H9 (cell line): ENCODE results near the gene UBQLN4. TPM values are rescaled to one million over a fixed set of nuclear protein-coding genes. Genes with fewer than 3 reads are reported as not detected.
A peak's percentile ranks its signal among the peaks of the same experiment; 100 is the strongest.
"Not testable (repeated sequence)": the region's sequence is repeated elsewhere in the genome, so short reads cannot be mapped to it uniquely, and the experiment has no call there.

ENCODE experiments used
- DNase-seq: peaks from one replicate; pipeline ENCODE4 v3.0.0-alpha.2; 2017
- H2AFZ ChIP-seq: one replicate; pipeline ENCODE4 v1.6.1; 2013; ENCODE audit warnings: mild to moderate bottlenecking, low read length, control low read depth, moderate library complexity
- H2AK5ac ChIP-seq: 2 replicates; pipeline ENCODE4 v1.6.1; 2013; ENCODE audit warnings: low read length, control low read depth, mixed read lengths; ENCODE audit not compliant: insufficient read length
- H2BK120ac ChIP-seq: one replicate; pipeline ENCODE4 v1.6.1; 2013; ENCODE audit warnings: low read depth, mild to moderate bottlenecking, low read length, control low read depth, inconsistent platforms; ENCODE audit not compliant: poor library complexity, severe bottlenecking
- H2BK12ac ChIP-seq: 2 replicates; pipeline ENCODE4 v1.6.1; 2013; ENCODE audit warnings: low read length, control low read depth, mixed read lengths, low read depth; ENCODE audit not compliant: insufficient read length
- H2BK15ac ChIP-seq: 2 replicates; pipeline ENCODE4 v1.6.1; 2013; ENCODE audit warnings: low read depth, low read length, control low read depth
- H2BK20ac ChIP-seq: one replicate; pipeline ENCODE4 v1.6.1; 2013; ENCODE audit warnings: low read depth, mild to moderate bottlenecking, low read length, control low read depth, inconsistent platforms; ENCODE audit not compliant: poor library complexity, severe bottlenecking
- H2BK5ac ChIP-seq: 2 replicates; pipeline ENCODE4 v1.6.1; 2013; ENCODE audit warnings: low read length, control low read depth, mixed read lengths; ENCODE audit not compliant: insufficient read length
- H3K14ac ChIP-seq: 2 replicates; pipeline ENCODE4 v1.6.1; 2013; ENCODE audit warnings: low read length, control low read depth; ENCODE audit not compliant: insufficient read depth
- H3K18ac ChIP-seq: 2 replicates; pipeline ENCODE4 v1.6.1; 2013; ENCODE audit warnings: low read depth, mild to moderate bottlenecking, mixed read lengths, low read length, control low read depth; ENCODE audit not compliant: insufficient read length
- H3K23ac ChIP-seq: 2 replicates; pipeline ENCODE4 v1.6.1; 2013; ENCODE audit warnings: low read length, control low read depth, mixed read lengths, low read depth; ENCODE audit not compliant: insufficient read length
- H3K23me2 ChIP-seq: 2 replicates; pipeline ENCODE4 v1.6.1; 2013; ENCODE audit warnings: low read depth, mild to moderate bottlenecking, mixed read lengths, low read length, control low read depth; ENCODE audit not compliant: insufficient read length, poor library complexity, severe bottlenecking
- H3K27ac ChIP-seq: 2 replicates; pipeline ENCODE4 v1.5.1; 2013; ENCODE audit warnings: low read length, control low read depth, mixed read lengths, low read depth; ENCODE audit not compliant: insufficient read length
- H3K27me3 ChIP-seq: 2 replicates; pipeline ENCODE4 v1.6.1; 2013; ENCODE audit warnings: low read length, control low read depth, inconsistent platforms; ENCODE audit not compliant: insufficient read depth
- H3K4ac ChIP-seq: 2 replicates; pipeline ENCODE4 v1.6.1; 2013; ENCODE audit warnings: low read depth, mild to moderate bottlenecking, control low read depth, inconsistent platforms, low read length, moderate library complexity
- H3K4me1 ChIP-seq: 2 replicates; pipeline ENCODE4 v1.6.1; 2013; ENCODE audit warnings: low read length, control low read depth, inconsistent platforms; ENCODE audit not compliant: insufficient read depth
- H3K4me2 ChIP-seq: 2 replicates; pipeline ENCODE4 v1.6.1; 2013; ENCODE audit warnings: low read length, control low read depth, mixed read lengths; ENCODE audit not compliant: insufficient read length, insufficient read depth
- H3K56ac ChIP-seq: 2 replicates; pipeline ENCODE4 v1.6.1; 2013; ENCODE audit warnings: low read depth, mild to moderate bottlenecking, mixed read lengths, low read length, control low read depth; ENCODE audit not compliant: insufficient read length
- H3K79me1 ChIP-seq: 2 replicates; pipeline ENCODE4 v1.6.1; 2013; ENCODE audit warnings: low read depth, mild to moderate bottlenecking, moderate library complexity, low read length, control low read depth, inconsistent platforms; ENCODE audit not compliant: insufficient read depth, poor library complexity, severe bottlenecking
- H3K79me2 ChIP-seq: 2 replicates; pipeline ENCODE4 v1.6.1; 2013; ENCODE audit warnings: low read length, control low read depth, inconsistent platforms; ENCODE audit not compliant: insufficient read depth
- H3K9ac ChIP-seq: 2 replicates; pipeline ENCODE4 v1.6.1; 2013; ENCODE audit warnings: low read length, control low read depth, mixed read lengths; ENCODE audit not compliant: insufficient read length; ENCODE audit errors: extremely low read depth
- H3K9me3 ChIP-seq: one replicate; pipeline ENCODE4 v1.6.1; 2013; ENCODE audit warnings: low read depth, low read length, inconsistent platforms; ENCODE audit not compliant: control insufficient read depth
- H3T11ph ChIP-seq: one replicate; pipeline ENCODE4 v1.6.1; 2013; ENCODE audit warnings: mild to moderate bottlenecking, low read length, control low read depth, inconsistent platforms
- H4K20me1 ChIP-seq: one replicate; pipeline ENCODE4 v1.6.1; 2013; ENCODE audit not compliant: control insufficient read depth, insufficient read length, insufficient read depth
- H4K5ac ChIP-seq: 2 replicates; pipeline ENCODE4 v1.6.1; 2013; ENCODE audit warnings: low read depth, mild to moderate bottlenecking, mixed read lengths, low read length, control low read depth; ENCODE audit not compliant: insufficient read length
- H4K8ac ChIP-seq: replicated peaks from 2 replicates; pipeline ENCODE4 v1.6.1; 2013; ENCODE audit warnings: low read length, control low read depth, mixed read lengths, low read depth; ENCODE audit not compliant: insufficient read length
- H4K91ac ChIP-seq: 2 replicates; pipeline ENCODE4 v1.6.1; 2013; ENCODE audit warnings: low read depth, mild to moderate bottlenecking, moderate library complexity, mixed read lengths, low read length, control low read depth; ENCODE audit not compliant: insufficient read length
- H3K27ac Mint-ChIP-seq, 3 experiments: 2 replicates in 2 of 3; 3 replicates in 1 of 3; pipeline ENCODE4 v1.8.0; 2020 to 2021; ENCODE audit warnings: mixed read lengths in 3 of 3, mild to moderate bottlenecking in 1 of 3, moderate library complexity in 1 of 3
- H3K27me3 Mint-ChIP-seq: 2 replicates; pipeline ENCODE4 v1.8.0; 2021; ENCODE audit warnings: low read depth, mild to moderate bottlenecking, moderate library complexity, mixed read lengths
- H3K36me3 Mint-ChIP-seq, 3 experiments: 2 replicates in 2 of 3; 3 replicates in 1 of 3; pipeline ENCODE4 v1.8.0; 2020 to 2021; ENCODE audit warnings: low read depth in 3 of 3, mixed read lengths in 3 of 3; ENCODE audit not compliant: insufficient read depth in 1 of 3
- H3K4me1 Mint-ChIP-seq, 2 experiments: 2 replicates each; pipeline ENCODE4 v1.8.0; 2020; ENCODE audit warnings: mixed read lengths in 2 of 2
- H3K4me3 Mint-ChIP-seq, 2 experiments: 2 replicates in 1 of 2; 3 replicates in 1 of 2; pipeline ENCODE4 v1.8.0; 2020 to 2021; ENCODE audit warnings: mild to moderate bottlenecking in 2 of 2, mixed read lengths in 2 of 2, moderate library complexity in 1 of 2
- H3K9me3 Mint-ChIP-seq, 2 experiments: 2 replicates in 1 of 2; 3 replicates in 1 of 2; pipeline ENCODE4 v1.8.0; 2020; ENCODE audit warnings: mild to moderate bottlenecking in 2 of 2, mixed read lengths in 2 of 2, moderate library complexity in 1 of 2
- CTCF ChIP-seq: fragments of 200-600 bp; sonication (generic); conservative IDR thresholded peaks from 3 replicates; pipeline ENCODE4 v1.8.0; 2021; ENCODE audit warnings: antibody characterized with exemption, mild to moderate bottlenecking
- WGBS: extraction: QIAGEN DNeasy Blood & Tissue Kit; methylation state at CpG from one replicate; pipeline ENCODE4 v1.1.7; 2013; ENCODE audit warnings: missing lambda C conversion rate, low lambda C conversion rate, mixed read lengths; ENCODE audit not compliant: insufficient read length; ENCODE audit errors: extremely low coverage; 5-methylcytosine and 5-hydroxymethylcytosine counted together
- total RNA-seq: library from RNA; stranded (reverse); gene quantifications from 2 replicates; pipeline ENCODE4 v1.2.1, GENCODE V29; 2021

UBQLN4 gene
- total RNA-seq, 1 experiment from 2014 or later, result 49.4 TPM

GRCh38 chr1:156072251-156072650, 18.7 kb upstream of the UBQLN4 start:
- no peak overlapping the region for H3K27ac ChIP-seq
- WGBS, result no CpG with 5 or more reads among the region's 6 CpGs
- peak overlapping the region in 1 of 2 experiments; percentile 48; a peak in 1 of 5 replicates for H3K4me3 Mint-ChIP-seq

GRCh38 chr1:156071332-156071816, 17.8 kb upstream of the UBQLN4 start:
- H4K8ac ChIP-seq, H2AK5ac ChIP-seq, H3K4ac ChIP-seq, H2BK5ac ChIP-seq, H3K23ac ChIP-seq, H3K18ac ChIP-seq, H2BK15ac ChIP-seq, H2BK120ac ChIP-seq, H4K5ac ChIP-seq, H4K91ac ChIP-seq, H2AFZ ChIP-seq, H3K27me3 Mint-ChIP-seq, H3K23me2 ChIP-seq, H3K79me1 ChIP-seq, DNase-seq, H3K27ac ChIP-seq, H2BK12ac ChIP-seq, H4K20me1 ChIP-seq, H3K79me2 ChIP-seq, H3T11ph ChIP-seq, H3K9me3 Mint-ChIP-seq, H3K14ac ChIP-seq, H2BK20ac ChIP-seq, H3K9ac ChIP-seq, H3K4me2 ChIP-seq, H3K56ac ChIP-seq, H3K27me3 ChIP-seq, H3K9me3 ChIP-seq: not testable (repeated sequence)
- peak overlapping the region in 1 of 2 experiments; percentile 37; a peak in 2 of 5 replicates for H3K4me3 Mint-ChIP-seq
- H3K27ac Mint-ChIP-seq, result peak overlapping the region in 2 of 3 experiments; percentile 32 to 64; a peak in 4 of 7 replicates
- peaks cover 6 to 52% (median 48%) of the 10 kb centered on the region in 3 experiments; a peak in 6 of 7 replicates for H3K36me3 Mint-ChIP-seq
- no CpG with 5 or more reads among the region's 7 CpGs for WGBS
- peaks cover 52 to 70% of the 10 kb centered on the region in 2 experiments for H3K4me1 Mint-ChIP-seq
- H3K4me1 ChIP-seq, result peaks cover 20% of the 10 kb centered on the region; the same call in 1 of the 2 replicates

More at GRCh38 chr1:156072251-156072650, 18.7 kb upstream of the UBQLN4 start:
- TF ChIP-seq CTCF, result no peak
- no peaks in the 10 kb centered on the region; the same call in 1 of the 2 replicates for H3K79me2 ChIP-seq
- no peak overlapping the region for H3K14ac ChIP-seq
- no peaks in the 10 kb centered on the region for H3K27me3 Mint-ChIP-seq
- H2BK20ac ChIP-seq, result no peak overlapping the region
- H3K4me1 ChIP-seq, result peaks cover 20% of the 10 kb centered on the region; the same call in 1 of the 2 replicates
- no peak overlapping the region for H2BK15ac ChIP-seq
- H2BK12ac ChIP-seq, result no peak overlapping the region
- no peaks in the 10 kb centered on the region for H3K9me3 Mint-ChIP-seq
- H3T11ph ChIP-seq, result no peak overlapping the region
- no peak overlapping the region for H2BK120ac ChIP-seq
- no peak overlapping the region for H3K9ac ChIP-seq
- DNase-seq, result no peak
- no peaks in the 10 kb centered on the region for H3K79me1 ChIP-seq
- no peak overlapping the region for H3K56ac ChIP-seq
- no peak overlapping the region for H2AK5ac ChIP-seq
- H3K36me3 Mint-ChIP-seq, result peaks cover 9 to 56% (median 52%) of the 10 kb centered on the region in 3 experiments; a peak in 6 of 7 replicates
- H2BK5ac ChIP-seq, result no peak overlapping the region
- no peak overlapping the region for H4K5ac ChIP-seq
- H3K23ac ChIP-seq, result no peak overlapping the region
- no peak overlapping the region for H2AFZ ChIP-seq
- peaks cover 57 to 71% of the 10 kb centered on the region in 2 experiments for H3K4me1 Mint-ChIP-seq
- H4K20me1 ChIP-seq, result no peaks in the 10 kb centered on the region
- H4K91ac ChIP-seq, result no peak overlapping the region
- H3K9me3 ChIP-seq, result no peaks in the 10 kb centered on the region
- peak overlapping the region; percentile 22 to 82 (median 64); a peak in 3 of 7 replicates for H3K27ac Mint-ChIP-seq
- no peaks in the 10 kb centered on the region for H3K27me3 ChIP-seq
- H3K4me2 ChIP-seq, result no peak overlapping the region
- H3K23me2 ChIP-seq, result no peaks in the 10 kb centered on the region
- no peak overlapping the region for H4K8ac ChIP-seq
- H3K4ac ChIP-seq, result no peak overlapping the region
- no peak overlapping the region for H3K18ac ChIP-seq
